GM19455 (cell line): ENCODE results near the gene BPNT1.

Source experiments
- ATAC-seq: cut with Tn5 transposase; IDR thresholded peaks from one replicate; pipeline ENCODE4 v1.9.1; 2021; ENCODE audit not compliant: unreplicated experiment

BPNT1 gene

GRCh38 chr1:220012259-220012658, 77.3 kb downstream of the BPNT1 start:
- ATAC-seq: no peak

GRCh38 chr1:220011620-220012019, 78.0 kb downstream of the BPNT1 start:
- ATAC-seq: no peak
